GM23338 (cell line): ENCODE measurements around the gene GUCY1A2. TPM values are rescaled to one million over a fixed set of nuclear protein-coding genes. Genes with fewer than 3 reads are reported as not detected.

Experiments
- ATAC-seq: fragments of 200-7000 bp; cut with Tn5 transposase; 3 replicates; pipeline ENCODE4 v1.9.1; 2020
- DNase-seq: peaks from one replicate; pipeline ENCODE4 v3.0.0-alpha.2; 2015; ENCODE audit warnings: low spot score
- H2AFZ ChIP-seq: fragments of 200-600 bp; sonication (generic); 2 replicates; pipeline ENCODE4 v1.8.0; 2016; ENCODE audit warnings: antibody characterized with exemption, mild to moderate bottlenecking, moderate library complexity
- H3F3A ChIP-seq: fragments of 200-600 bp; sonication (generic); replicated peaks from 2 replicates; pipeline ENCODE4 v1.8.0; 2017; ENCODE audit warnings: antibody characterized with exemption, mixed run types, low read depth
- H3K27ac ChIP-seq: fragments of 200-600 bp; sonication (generic); 2 replicates; pipeline ENCODE4 v1.6.1; 2016; ENCODE audit warnings: low read depth
- H3K27me3 ChIP-seq: fragments of 200-600 bp; sonication (generic); 2 replicates; pipeline ENCODE4 v1.8.0; 2016; ENCODE audit warnings: mild to moderate bottlenecking, mixed run types, moderate library complexity; ENCODE audit not compliant: insufficient read depth
- H3K36me3 ChIP-seq: fragments of 200-600 bp; sonication (generic); 2 replicates; pipeline ENCODE4 v1.8.0; 2016; ENCODE audit warnings: mild to moderate bottlenecking; ENCODE audit not compliant: insufficient read depth
- H3K4me1 ChIP-seq: fragments of 200-600 bp; sonication (generic); 2 replicates; pipeline ENCODE4 v1.8.0; 2016; ENCODE audit warnings: mild to moderate bottlenecking, moderate library complexity; ENCODE audit not compliant: insufficient read depth
- H3K4me2 ChIP-seq: fragments of 200-600 bp; sonication (generic); 2 replicates; pipeline ENCODE4 v1.7.1; 2017; ENCODE audit warnings: mixed run types
- H3K4me3 ChIP-seq: fragments of 200-600 bp; sonication (generic); 2 replicates; pipeline ENCODE4 v1.6.1; 2016; ENCODE audit warnings: mixed run types
- H3K79me2 ChIP-seq: fragments of 200-600 bp; sonication (generic); replicated peaks from 2 replicates; pipeline ENCODE4 v1.8.0; 2017; ENCODE audit warnings: mild to moderate bottlenecking; ENCODE audit not compliant: insufficient read depth
- H3K9me2 ChIP-seq: fragments of 200-600 bp; sonication (generic); 2 replicates; pipeline ENCODE4 v1.8.0; 2017; ENCODE audit not compliant: insufficient read depth
- H4K20me1 ChIP-seq: fragments of 200-600 bp; sonication (generic); replicated peaks from 2 replicates; pipeline ENCODE4 v1.8.0; 2017; ENCODE audit warnings: mild to moderate bottlenecking; ENCODE audit not compliant: insufficient read depth
- H3K27ac Mint-ChIP-seq: 2 replicates; pipeline ENCODE4 v1.8.0; 2020; ENCODE audit warnings: inconsistent platforms, mild to moderate bottlenecking, moderate library complexity, mixed read lengths
- H3K27me3 Mint-ChIP-seq: 3 replicates; pipeline ENCODE4 v1.8.0; 2022; ENCODE audit warnings: low read depth, mild to moderate bottlenecking, moderate library complexity, mixed read lengths, inconsistent platforms; ENCODE audit not compliant: insufficient read depth, poor library complexity
- H3K36me3 Mint-ChIP-seq: 3 replicates; pipeline ENCODE4 v1.8.0; 2021; ENCODE audit warnings: low read depth, mild to moderate bottlenecking, inconsistent platforms, moderate library complexity, mixed read lengths
- H3K4me1 Mint-ChIP-seq: 3 replicates; pipeline ENCODE4 v1.8.0; 2020; ENCODE audit warnings: mild to moderate bottlenecking, inconsistent platforms, mixed read lengths
- H3K4me3 Mint-ChIP-seq: 3 replicates; pipeline ENCODE4 v1.8.0; 2021; ENCODE audit warnings: moderate library complexity, mild to moderate bottlenecking, inconsistent platforms, mixed read lengths
- H3K9me3 Mint-ChIP-seq: 3 replicates; pipeline ENCODE4 v1.8.0; 2020; ENCODE audit warnings: moderate library complexity, mild to moderate bottlenecking, inconsistent platforms, mixed read lengths
- EZH2 ChIP-seq: fragments of 200-600 bp; sonication (generic); IDR thresholded peaks from one replicate; pipeline ENCODE4 v1.8.0; 2017; ENCODE audit warnings: antibody characterized with exemption, mild to moderate bottlenecking, low read depth; ENCODE audit not compliant: unreplicated experiment
- EZH2phosphoT487 ChIP-seq: fragments of 200-600 bp; sonication (generic); IDR thresholded peaks from one replicate; pipeline ENCODE4 v1.8.1; 2018; ENCODE audit warnings: antibody characterized with exemption; ENCODE audit not compliant: unreplicated experiment
- JUNB ChIP-seq: IDR thresholded peaks from one replicate; pipeline ENCODE4 v1.6.1; 2016; ENCODE audit warnings: antibody characterized with exemption; ENCODE audit not compliant: unreplicated experiment
- NANOG ChIP-seq: IDR thresholded peaks from 2 replicates; pipeline ENCODE4 v1.6.1; 2016; ENCODE audit warnings: antibody characterized with exemption, borderline replicate concordance
- POLR2AphosphoS5 ChIP-seq: IDR thresholded peaks from 2 replicates; pipeline ENCODE4 v1.6.1; 2016; ENCODE audit warnings: antibody characterized with exemption, low read depth
- STAT1 ChIP-seq: IDR thresholded peaks from one replicate; pipeline ENCODE4 v1.6.1; 2016; ENCODE audit warnings: antibody characterized with exemption; ENCODE audit not compliant: unreplicated experiment
- ZNF114 ChIP-seq: fragments of 250-450 bp; sonication (Bioruptor Pico); IDR thresholded peaks from 2 replicates; pipeline ENCODE4 v1.5.0; 2020; ENCODE audit warnings: mild to moderate bottlenecking, moderate library complexity
- ZNF331 ChIP-seq: fragments of 250-450 bp; sonication (Bioruptor Pico); IDR thresholded peaks from 2 replicates; pipeline ENCODE4 v1.5.0; 2020; ENCODE audit warnings: low read depth, mild to moderate bottlenecking, moderate library complexity
- ZNF462 ChIP-seq: fragments of 250-450 bp; sonication (Bioruptor Pico); IDR thresholded peaks from 2 replicates; pipeline ENCODE4 v1.5.0; 2020; ENCODE audit warnings: mild to moderate bottlenecking, moderate library complexity
- polyA plus RNA-seq: library from polyadenylated mRNA; unstranded; fragments of >200 nt; fragmentation: Nextera tagmentation; extraction: Ambion mirVana; gene quantifications from 2 replicates; pipeline ENCODE4 v1.2.1, GENCODE V29; 2016
- total RNA-seq: library from RNA; depleted of rRNA; stranded (reverse); fragments of >200 nt; shearing (Covaris generic); gene quantifications from 2 replicates; pipeline ENCODE4 v1.2.3, GENCODE V29; 2014
- TF ChIP-seq, protein P1 (sequence below): IDR thresholded peaks from 2 replicates; pipeline ENCODE4 v1.6.1; 2016; ENCODE audit warnings: antibody characterized with exemption
- TF ChIP-seq, protein P2 (sequence below), 2 experiments: fragments of 200-600 bp in 1 of 2; sonication (generic) in 1 of 2; conservative IDR thresholded peaks; 2 replicates each; pipeline versions ENCODE4 v1.5.1 to v1.6.1; 2016 to 2017; ENCODE audit warnings: antibody characterized with exemption in 2 of 2, low read depth in 2 of 2, mild to moderate bottlenecking in 2 of 2, moderate library complexity in 1 of 2

Gene GUCY1A2
- total and polyA plus RNA-seq, 2 experiments from 2014 or later: 0.36 to 1.4 TPM

- no peak overlapping the region for H3K4me3 Mint-ChIP-seq
- no peak overlapping the region for H3K27ac Mint-ChIP-seq
- Histone ChIP-seq H3K36me3 (no peaks in the 10 kb centered on the region), H3K4me2 (no peak overlapping the region), H2AFZ (no peak overlapping the region), H3K27ac (no peak overlapping the region), H3K27me3 (no peaks in the 10 kb centered on the region), H3K4me3 (no peak overlapping the region), H3K9me2 (no peaks in the 10 kb centered on the region), H3F3A (no peaks in the 10 kb centered on the region), H3K4me1 (no peaks in the 10 kb centered on the region), H4K20me1 (no peaks in the 10 kb centered on the region), H3K79me2 (no peaks in the 10 kb centered on the region)
- H3K9me3 Mint-ChIP-seq: no peaks in the 10 kb centered on the region; the same call in 2 of the 3 replicates
- no peaks in the 10 kb centered on the region for H3K36me3 Mint-ChIP-seq
- H3K27me3 Mint-ChIP-seq: no peaks in the 10 kb centered on the region
- DNase-seq: no peak
- TF ChIP-seq ZNF114 (no peak), STAT1 (no peak), EZH2phosphoT487 (no peak), JUNB (no peak)
- H3K4me1 Mint-ChIP-seq: no peaks in the 10 kb centered on the region
- ATAC-seq: no peak
Observed at GRCh38 chr11:106852779-106853178, 165.5 kb downstream of the GUCY1A2 start.

DNA sequence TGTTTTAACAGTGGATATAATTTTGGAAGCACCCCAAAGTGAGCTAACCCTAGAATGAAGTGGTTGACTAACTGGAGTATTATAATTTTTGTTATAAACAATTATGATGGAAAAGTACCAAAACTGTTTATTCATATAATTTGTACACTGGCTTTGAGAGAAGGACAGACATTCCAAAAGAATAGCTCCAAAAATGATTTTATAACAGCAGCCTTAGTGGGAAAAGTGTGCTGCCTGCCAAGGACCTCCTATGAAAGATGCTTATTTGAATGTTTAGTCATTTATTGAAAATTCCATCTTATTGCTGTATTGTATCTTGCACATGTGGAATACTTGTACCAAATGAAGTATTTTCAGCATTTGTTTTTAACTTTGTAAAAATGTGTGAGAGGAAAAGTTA lies 169.8 kb downstream of the GUCY1A2 start:
- Histone ChIP-seq H3F3A (no peaks in the 10 kb centered on the region), H3K9me2 (no peaks in the 10 kb centered on the region)

More for the DNA sequence above, 169.8 kb downstream of the GUCY1A2 start:
- Histone ChIP-seq H3K79me2 (no peaks in the 10 kb centered on the region), H3K4me1 (no peaks in the 10 kb centered on the region), H2AFZ (no peak overlapping the region), H3K27me3 (no peaks in the 10 kb centered on the region), H3K36me3 (no peaks in the 10 kb centered on the region), H3K27ac (no peak overlapping the region), H3K4me3 (no peak overlapping the region), H3K4me2 (no peak overlapping the region), H4K20me1 (no peaks in the 10 kb centered on the region)
- no peaks in the 10 kb centered on the region for H3K36me3 Mint-ChIP-seq
- H3K4me1 Mint-ChIP-seq: no peaks in the 10 kb centered on the region
- no peak for TF ChIP-seq EZH2phosphoT487
- no peak for TF ChIP-seq EZH2
- TF ChIP-seq, protein P1, sequence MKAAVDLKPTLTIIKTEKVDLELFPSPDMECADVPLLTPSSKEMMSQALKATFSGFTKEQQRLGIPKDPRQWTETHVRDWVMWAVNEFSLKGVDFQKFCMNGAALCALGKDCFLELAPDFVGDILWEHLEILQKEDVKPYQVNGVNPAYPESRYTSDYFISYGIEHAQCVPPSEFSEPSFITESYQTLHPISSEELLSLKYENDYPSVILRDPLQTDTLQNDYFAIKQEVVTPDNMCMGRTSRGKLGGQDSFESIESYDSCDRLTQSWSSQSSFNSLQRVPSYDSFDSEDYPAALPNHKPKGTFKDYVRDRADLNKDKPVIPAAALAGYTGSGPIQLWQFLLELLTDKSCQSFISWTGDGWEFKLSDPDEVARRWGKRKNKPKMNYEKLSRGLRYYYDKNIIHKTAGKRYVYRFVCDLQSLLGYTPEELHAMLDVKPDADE: no peak
- no peak for TF ChIP-seq ZNF331 (CRISPR knock-in tag)
- no peak for TF ChIP-seq STAT1
- no peak for TF ChIP-seq ZNF462 (CRISPR knock-in tag)
- no peak for TF ChIP-seq NANOG
- TF ChIP-seq POLR2AphosphoS5: no peak
- TF ChIP-seq, protein P2, sequence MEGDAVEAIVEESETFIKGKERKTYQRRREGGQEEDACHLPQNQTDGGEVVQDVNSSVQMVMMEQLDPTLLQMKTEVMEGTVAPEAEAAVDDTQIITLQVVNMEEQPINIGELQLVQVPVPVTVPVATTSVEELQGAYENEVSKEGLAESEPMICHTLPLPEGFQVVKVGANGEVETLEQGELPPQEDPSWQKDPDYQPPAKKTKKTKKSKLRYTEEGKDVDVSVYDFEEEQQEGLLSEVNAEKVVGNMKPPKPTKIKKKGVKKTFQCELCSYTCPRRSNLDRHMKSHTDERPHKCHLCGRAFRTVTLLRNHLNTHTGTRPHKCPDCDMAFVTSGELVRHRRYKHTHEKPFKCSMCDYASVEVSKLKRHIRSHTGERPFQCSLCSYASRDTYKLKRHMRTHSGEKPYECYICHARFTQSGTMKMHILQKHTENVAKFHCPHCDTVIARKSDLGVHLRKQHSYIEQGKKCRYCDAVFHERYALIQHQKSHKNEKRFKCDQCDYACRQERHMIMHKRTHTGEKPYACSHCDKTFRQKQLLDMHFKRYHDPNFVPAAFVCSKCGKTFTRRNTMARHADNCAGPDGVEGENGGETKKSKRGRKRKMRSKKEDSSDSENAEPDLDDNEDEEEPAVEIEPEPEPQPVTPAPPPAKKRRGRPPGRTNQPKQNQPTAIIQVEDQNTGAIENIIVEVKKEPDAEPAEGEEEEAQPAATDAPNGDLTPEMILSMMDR (conservative IDR thresholded peaks at IDR 0.05; ENCODE audit: low read depth in 2 of 2): no peak
- no peak overlapping the region for H3K27ac Mint-ChIP-seq
- H3K9me3 Mint-ChIP-seq: no peaks in the 10 kb centered on the region
- H3K4me3 Mint-ChIP-seq: no peak overlapping the region
- no peak for ATAC-seq
- H3K27me3 Mint-ChIP-seq: no peaks in the 10 kb centered on the region
- no peak for DNase-seq
